Fibroblast of lung (primary cell): Measurements from ENCODE around the gene PCSK7. TPM values are rescaled to one million over a fixed set of nuclear protein-coding genes. Genes with fewer than 3 reads are reported as not detected.

ENCODE experiments used
- DNase-seq, 2 donors: peaks; one replicate each; pipeline versions ENCODE4 v3.0.0 to v3.0.0-alpha.2; 2010; ENCODE audit warnings: low read depth in 2 of 2
- H2AFZ ChIP-seq: 2 replicates; pipeline ENCODE4 v1.5.1; 2012; ENCODE audit warnings: low read length, control low read depth, inconsistent platforms
- H3K27ac ChIP-seq: 2 replicates; pipeline ENCODE4 v1.5.1; 2011; ENCODE audit warnings: low read length, control low read depth; ENCODE audit not compliant: insufficient read depth
- H3K27me3 ChIP-seq: 2 replicates; pipeline ENCODE4 v1.5.1; 2011; ENCODE audit warnings: mild to moderate bottlenecking, low read length; ENCODE audit not compliant: control insufficient read depth, insufficient read depth
- H3K36me3 ChIP-seq: 2 replicates; pipeline ENCODE4 v1.5.1; 2011; ENCODE audit warnings: low read length; ENCODE audit not compliant: control insufficient read depth, insufficient read depth
- H3K4me1 ChIP-seq: 2 replicates; pipeline ENCODE4 v1.5.1; 2011; ENCODE audit warnings: low read length; ENCODE audit not compliant: control insufficient read depth, insufficient read depth; ENCODE audit errors: extremely low read depth
- H3K4me2 ChIP-seq: 2 replicates; pipeline ENCODE4 v1.5.1; 2011; ENCODE audit warnings: low read length, control low read depth; ENCODE audit not compliant: insufficient read depth; ENCODE audit errors: extremely low read depth
- H3K4me3 ChIP-seq, 4 experiments: fragments of 200-600 bp in 1 of 4; sonication (generic) in 1 of 4; replicated peaks in 1 of 4; 2 replicates each; pipeline ENCODE4 v1.5.1; 2011 to 2016; ENCODE audit warnings: low read length in 4 of 4, low read depth in 3 of 4, mild to moderate bottlenecking in 3 of 4, control low read depth in 2 of 4, inconsistent platforms in 1 of 4, mixed read lengths in 1 of 4; ENCODE audit not compliant: insufficient read depth in 1 of 4; ENCODE audit errors: control extremely low read depth in 1 of 4
- H3K79me2 ChIP-seq: 2 replicates; pipeline ENCODE4 v1.5.1; 2012; ENCODE audit warnings: mild to moderate bottlenecking, low read length, inconsistent platforms; ENCODE audit not compliant: control insufficient read depth, insufficient read depth
- H3K9ac ChIP-seq: 2 replicates; pipeline ENCODE4 v1.5.1; 2011; ENCODE audit warnings: mild to moderate bottlenecking, low read length, control low read depth; ENCODE audit not compliant: insufficient read depth
- H3K9me3 ChIP-seq: 2 replicates; pipeline ENCODE4 v1.5.1; 2012; ENCODE audit warnings: low read depth, low read length; ENCODE audit not compliant: control insufficient read depth, insufficient read depth
- H4K20me1 ChIP-seq: 2 replicates; pipeline ENCODE4 v1.5.1; 2011; ENCODE audit warnings: low read length; ENCODE audit not compliant: control insufficient read depth, insufficient read depth; ENCODE audit errors: extremely low read depth
- EZH2 ChIP-seq: IDR thresholded peaks from 2 replicates; pipeline ENCODE4 v1.5.1; 2012; ENCODE audit warnings: low read length, control low read depth, mild to moderate bottlenecking; ENCODE audit errors: missing control alignments
- polyA plus RNA-seq, 2 donors: library from polyadenylated mRNA; depleted of rRNA in 1 of 2; stranded (reverse) in 1 of 2; unstranded in 1 of 2; fragments of >200 nt; gene quantifications; 2 replicates each; pipeline ENCODE4 v1.2.1, GENCODE V29; 2011 to 2012; ENCODE audit warnings: missing spikeins in 1 of 2
- total RNA-seq: library from RNA; depleted of rRNA; stranded (reverse); fragments of >200 nt; gene quantifications from 2 replicates; pipeline ENCODE4 v1.2.1, GENCODE V29; 2014
- TF ChIP-seq, protein P1 (sequence below), 2 donors: IDR thresholded peaks in 1 of 2; conservative IDR thresholded peaks in 1 of 2; 1 replicate in 1 of 2; 2 replicates in 1 of 2; pipeline ENCODE4 v1.5.1; 2011 to 2012; ENCODE audit warnings: low read length in 2 of 2, control low read depth in 1 of 2, inconsistent platforms in 1 of 2, low read depth in 1 of 2, mild to moderate bottlenecking in 1 of 2

The PCSK7 gene
- total and polyA plus RNA-seq, 2 donors (not counting 1 experiment from before 2014, with no cell fraction given), result 26.8 to 38.3 TPM

DNA sequence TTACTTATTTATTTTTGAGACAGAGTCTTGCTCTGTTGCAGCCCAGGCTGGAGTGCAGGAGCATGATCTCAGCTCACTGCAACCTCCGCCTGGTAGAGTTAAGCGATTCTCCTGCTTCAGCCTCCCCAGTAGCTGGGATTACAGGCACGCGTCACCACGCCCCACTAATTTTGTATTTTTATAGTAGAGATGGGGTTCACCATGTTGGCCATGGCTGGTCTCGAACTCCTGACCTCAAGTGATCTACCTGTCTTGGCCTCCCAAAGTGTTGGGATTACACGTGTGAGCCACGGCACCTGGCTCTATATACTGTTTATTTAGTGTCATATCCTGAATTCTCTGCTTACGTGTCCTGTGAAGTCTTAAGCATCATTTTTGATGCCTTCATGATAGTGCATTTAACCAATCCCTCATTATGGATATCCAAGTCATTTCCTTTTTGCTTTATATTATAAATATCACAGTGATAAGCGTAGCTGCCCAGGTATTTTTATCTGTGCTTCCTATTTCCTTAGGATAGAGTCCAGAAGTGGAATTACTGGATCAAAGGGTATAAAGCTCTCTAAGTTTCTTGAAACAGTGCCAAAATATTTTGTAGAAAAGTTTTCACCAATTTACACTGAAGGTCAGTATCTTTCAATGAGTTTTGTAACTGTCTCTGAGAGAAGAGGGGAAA is 54.2 kb downstream of the PCSK7 start:
- no peak overlapping the region for H2AFZ ChIP-seq

DNA sequence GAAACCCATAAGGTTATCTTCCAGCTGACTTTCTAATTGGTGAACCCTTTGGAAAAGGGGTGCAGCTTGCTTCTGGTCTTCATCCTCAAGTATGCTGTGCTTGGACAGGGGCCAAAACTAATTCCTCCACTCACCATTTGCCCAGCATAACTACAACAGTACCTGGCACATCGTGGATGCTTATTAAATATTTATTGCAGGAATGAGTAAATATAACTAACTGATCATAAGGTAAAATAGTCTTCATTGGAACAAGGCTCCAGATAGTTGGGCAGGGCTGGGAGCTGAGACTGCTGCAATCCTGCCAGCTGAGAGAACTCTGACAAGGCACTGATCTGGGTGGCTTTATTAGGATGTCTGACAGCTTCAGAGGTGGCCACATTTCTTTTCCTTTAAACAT is 55.7 kb downstream of the PCSK7 start:
- Histone ChIP-seq H2AFZ (no peak overlapping the region), H3K9me3 (no peaks in the 10 kb centered on the region), H3K27me3 (no peaks in the 10 kb centered on the region), H3K27ac (no peak overlapping the region), H3K79me2 (no peaks in the 10 kb centered on the region), H3K4me2 (no peak overlapping the region), H3K9ac (no peak overlapping the region), H4K20me1 (no peaks in the 10 kb centered on the region), H3K4me1 (peaks cover 9% of the 10 kb centered on the region), H3K36me3 (peaks cover 2% of the 10 kb centered on the region), H3K4me3 (no peak overlapping the region)
- no peak for DNase-seq
- TF ChIP-seq EZH2, result no peak
- TF ChIP-seq, protein P1, sequence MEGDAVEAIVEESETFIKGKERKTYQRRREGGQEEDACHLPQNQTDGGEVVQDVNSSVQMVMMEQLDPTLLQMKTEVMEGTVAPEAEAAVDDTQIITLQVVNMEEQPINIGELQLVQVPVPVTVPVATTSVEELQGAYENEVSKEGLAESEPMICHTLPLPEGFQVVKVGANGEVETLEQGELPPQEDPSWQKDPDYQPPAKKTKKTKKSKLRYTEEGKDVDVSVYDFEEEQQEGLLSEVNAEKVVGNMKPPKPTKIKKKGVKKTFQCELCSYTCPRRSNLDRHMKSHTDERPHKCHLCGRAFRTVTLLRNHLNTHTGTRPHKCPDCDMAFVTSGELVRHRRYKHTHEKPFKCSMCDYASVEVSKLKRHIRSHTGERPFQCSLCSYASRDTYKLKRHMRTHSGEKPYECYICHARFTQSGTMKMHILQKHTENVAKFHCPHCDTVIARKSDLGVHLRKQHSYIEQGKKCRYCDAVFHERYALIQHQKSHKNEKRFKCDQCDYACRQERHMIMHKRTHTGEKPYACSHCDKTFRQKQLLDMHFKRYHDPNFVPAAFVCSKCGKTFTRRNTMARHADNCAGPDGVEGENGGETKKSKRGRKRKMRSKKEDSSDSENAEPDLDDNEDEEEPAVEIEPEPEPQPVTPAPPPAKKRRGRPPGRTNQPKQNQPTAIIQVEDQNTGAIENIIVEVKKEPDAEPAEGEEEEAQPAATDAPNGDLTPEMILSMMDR (conservative IDR thresholded peaks at IDR 0.05 in 1 of 2, IDR thresholded peaks at IDR 0.05 in 1 of 2; ENCODE audit: low read depth in 1 of 2, low read length in 2 of 2), result no peak

More for the DNA sequence above, 54.2 kb downstream of the PCSK7 start:
- H3K27ac ChIP-seq, result peak overlapping the region; percentile 85
- H4K20me1 ChIP-seq, result no peaks in the 10 kb centered on the region
- H3K4me3 ChIP-seq, result peak overlapping the region in 2 of 4 experiments; percentile 65 to 83
- no peak overlapping the region for H3K9ac ChIP-seq
- no peak overlapping the region for H3K4me2 ChIP-seq
- peaks cover 9% of the 10 kb centered on the region for H3K4me1 ChIP-seq
- no peaks in the 10 kb centered on the region for H3K27me3 ChIP-seq
- H3K9me3 ChIP-seq, result no peaks in the 10 kb centered on the region
- peaks cover 4% of the 10 kb centered on the region for H3K36me3 ChIP-seq
- TF ChIP-seq, protein P1 (conservative IDR thresholded peaks at IDR 0.05 in 1 of 2, IDR thresholded peaks at IDR 0.05 in 1 of 2; ENCODE audit: low read depth in 1 of 2, low read length in 2 of 2), result no peak
- TF ChIP-seq EZH2, result no peak
- H3K79me2 ChIP-seq, result no peaks in the 10 kb centered on the region
- no peak for DNase-seq

DNA sequence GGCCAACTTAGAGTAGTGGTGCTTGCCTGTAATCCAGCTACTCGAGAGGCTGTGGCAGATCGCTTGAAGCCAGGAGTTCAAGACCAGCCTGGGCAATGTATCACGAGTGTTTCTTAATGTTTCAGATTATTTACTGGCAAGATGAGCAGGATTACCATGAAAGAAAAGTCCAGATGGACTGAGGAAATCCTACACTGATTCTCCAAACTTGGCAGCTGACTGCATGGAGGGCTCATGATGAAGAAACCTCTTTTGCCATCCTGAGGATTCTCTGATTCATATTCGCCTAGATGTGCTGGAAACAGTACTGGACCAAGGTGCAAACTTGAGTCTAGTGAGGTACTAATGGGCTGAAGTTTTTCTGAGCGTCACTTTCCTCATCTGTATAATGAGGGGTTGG is 56.1 kb downstream of the PCSK7 start:
- no peak overlapping the region for H3K4me2 ChIP-seq
- no peaks in the 10 kb centered on the region for H3K9me3 ChIP-seq
- H3K36me3 ChIP-seq, result peaks cover 4% of the 10 kb centered on the region
- H3K79me2 ChIP-seq, result no peaks in the 10 kb centered on the region
- no peak overlapping the region for H3K27ac ChIP-seq
- no peaks in the 10 kb centered on the region for H4K20me1 ChIP-seq
- no peak overlapping the region for H3K9ac ChIP-seq
- no peak overlapping the region for H3K4me3 ChIP-seq
- H3K4me1 ChIP-seq, result peaks cover 5% of the 10 kb centered on the region
- no peak overlapping the region for H2AFZ ChIP-seq
- no peaks in the 10 kb centered on the region for H3K27me3 ChIP-seq
- no peak for DNase-seq
- TF ChIP-seq, protein P1 (conservative IDR thresholded peaks at IDR 0.05 in 1 of 2, IDR thresholded peaks at IDR 0.05 in 1 of 2; ENCODE audit: low read depth in 1 of 2, low read length in 2 of 2), result no peak
- TF ChIP-seq EZH2, result no peak
